GM12878 (cell line): Measurements from ENCODE around the gene CHPF2. TPM values are rescaled to one million over a fixed set of nuclear protein-coding genes. Genes with fewer than 3 reads are reported as not detected.
A peak's percentile ranks its signal among the peaks of the same experiment; 100 is the strongest.

Source experiments
- ATAC-seq: fragments of 200-7000 bp; cut with Tn5 transposase; 3 replicates; pipeline ENCODE4 v1.9.1; 2020; ENCODE audit warnings: mild to moderate bottlenecking, moderate library complexity
- BruUV-seq: library from RNA; stranded (reverse); fragments of 400-500 nt; replicated peaks from 2 replicates; lab custom pipeline; 2021; lab: Mats Ljungman, UMichigan
- CTCF ChIA-PET: fragments of 300-600 bp; sonication (Branson Sonifier 250); formaldehyde crosslinking; extraction: SDS; loops from one replicate; lab custom pipeline; 2021; ENCODE audit warnings: inconsistent platforms; lab: Yijun Ruan, JAX
- POLR2A ChIA-PET: fragments of 350-600 bp; formaldehyde crosslinking; extraction: SDS; loops from one replicate; lab custom pipeline; 2021; ENCODE audit warnings: inconsistent platforms; lab: Charles Lee
- RAD21 ChIA-PET: fragments of 300-600 bp; sonication (Branson Sonifier 250); formaldehyde crosslinking; loops from one replicate; lab custom pipeline; 2023; ENCODE audit warnings: antibody characterized with exemption; ENCODE audit not compliant: unreplicated experiment; lab: Charles Lee
- SMC1A ChIA-PET: fragments of 300-600 bp; sonication (Branson Sonifier 250); formaldehyde crosslinking; loops from one replicate; lab custom pipeline; 2023; ENCODE audit not compliant: unreplicated experiment, uncharacterized antibody; lab: Charles Lee
- DNase-seq: peaks from one replicate; pipeline ENCODE4 v3.0.0-alpha.2; 2011; ENCODE audit warnings: low read depth, low spot score
- FAIRE-seq: peaks from 3 replicates; lab custom pipeline; 2011; peaks lifted over from hg19 to GRCh38; lab: Jason Lieb, UNC
- H2AFZ ChIP-seq: 2 replicates; pipeline ENCODE4 v1.6.0; 2011; ENCODE audit warnings: low read depth, low read length, control low read depth; ENCODE audit not compliant: control insufficient read depth
- H3K27ac ChIP-seq: 2 replicates; pipeline ENCODE4 v1.5.1; 2011; ENCODE audit warnings: control low read depth; ENCODE audit not compliant: control insufficient read depth, insufficient read depth
- H3K27me3 ChIP-seq, 2 experiments: replicated peaks in 1 of 2; 2 replicates each; pipeline versions ENCODE4 v1.6.0 to v1.6.1; 2011; ENCODE audit warnings: low read length in 1 of 2; ENCODE audit not compliant: control insufficient read depth in 2 of 2, insufficient read depth in 2 of 2
- H3K36me3 ChIP-seq, 2 experiments: 2 replicates each; pipeline ENCODE4 v1.5.1; 2011; ENCODE audit warnings: low read length in 1 of 2; ENCODE audit not compliant: control insufficient read depth in 2 of 2, insufficient read depth in 2 of 2
- H3K4me1 ChIP-seq: 2 replicates; pipeline ENCODE4 v1.6.1; 2011; ENCODE audit warnings: mild to moderate bottlenecking, low read length, moderate library complexity, mixed read lengths; ENCODE audit not compliant: control insufficient read depth, insufficient read depth
- H3K4me2 ChIP-seq: 2 replicates; pipeline ENCODE4 v1.6.0; 2011; ENCODE audit warnings: control low read depth; ENCODE audit not compliant: control insufficient read depth, insufficient read depth
- H3K4me3 ChIP-seq: fragments of 200-600 bp; sonication (generic); 2 replicates; pipeline ENCODE4 v1.5.1; 2016
- H3K79me2 ChIP-seq: 2 replicates; pipeline ENCODE4 v1.6.0; 2011; ENCODE audit warnings: low read length; ENCODE audit not compliant: control insufficient read depth, insufficient read depth
- H3K9ac ChIP-seq: 2 replicates; pipeline ENCODE4 v1.8.0; 2011; ENCODE audit warnings: low read length, control low read depth, mixed read lengths; ENCODE audit not compliant: control insufficient read depth, insufficient read depth
- H3K9me3 ChIP-seq: replicated peaks from 3 replicates; pipeline ENCODE4 v1.5.1; 2011; ENCODE audit warnings: mild to moderate bottlenecking, low read length; ENCODE audit not compliant: control insufficient read depth, insufficient read depth
- H4K20me1 ChIP-seq: 2 replicates; pipeline ENCODE4 v1.6.0; 2011; ENCODE audit not compliant: control insufficient read depth, insufficient read depth
- ASH2L ChIP-seq: fragments of 300-600, 200-600 bp; sonication (generic); IDR thresholded peaks from 2 replicates; pipeline ENCODE4 v1.6.1; 2017; ENCODE audit warnings: low read depth, mild to moderate bottlenecking, borderline replicate concordance
- BRCA1 ChIP-seq: IDR thresholded peaks from 2 replicates; pipeline ENCODE4 v1.6.1; 2011; ENCODE audit warnings: low read depth, low read length, improper control_type of control experiment
- CREB1 ChIP-seq: IDR thresholded peaks from 2 replicates; pipeline ENCODE4 v1.6.1; 2012; ENCODE audit warnings: low read depth, mild to moderate bottlenecking, inconsistent platforms
- JUNB ChIP-seq: IDR thresholded peaks from 2 replicates; pipeline ENCODE4 v1.6.1; 2016; ENCODE audit warnings: antibody characterized with exemption, mild to moderate bottlenecking
- MYC ChIP-seq: IDR thresholded peaks from 2 replicates; pipeline ENCODE4 v1.6.1; 2011; ENCODE audit warnings: mild to moderate bottlenecking, low read length, moderate library complexity, inconsistent platforms; ENCODE audit not compliant: insufficient read depth, insufficient replicate concordance, insufficient read length, severe bottlenecking
- NBN ChIP-seq: fragments of 450-650 bp; IDR thresholded peaks from 2 replicates; pipeline ENCODE4 v1.6.1; 2016
- NFYB ChIP-seq: IDR thresholded peaks from 2 replicates; pipeline ENCODE4 v1.6.1; 2011; ENCODE audit warnings: low read depth, mild to moderate bottlenecking, low read length, improper control_type of control experiment, moderate library complexity; ENCODE audit not compliant: insufficient read depth
- PAX5 ChIP-seq: IDR thresholded peaks from 2 replicates; pipeline ENCODE4 v1.6.1; 2011; ENCODE audit warnings: low read depth, low read length, borderline replicate concordance
- YBX1 ChIP-seq: fragments of 450-650 bp; IDR thresholded peaks from 2 replicates; pipeline ENCODE4 v1.6.1; 2016; ENCODE audit warnings: antibody characterized with exemption
- YY1 ChIP-seq: IDR thresholded peaks from 2 replicates; pipeline ENCODE4 v1.6.1; 2011; ENCODE audit warnings: low read depth, mild to moderate bottlenecking, low read length
- ZNF217 ChIP-seq: fragments of 450-650 bp; IDR thresholded peaks from 2 replicates; pipeline ENCODE4 v1.6.1; 2017; ENCODE audit warnings: antibody characterized with exemption, mild to moderate bottlenecking
- ZNF274 ChIP-seq: IDR thresholded peaks from one replicate; pipeline ENCODE4 v1.8.0; 2011; ENCODE audit not compliant: insufficient read length, insufficient read depth
- WGBS: methylation state at CpG from one replicate; pipeline ENCODE4 v1.1.6; 2016; ENCODE audit warnings: low lambda C conversion rate; ENCODE audit not compliant: insufficient replicate concordance, insufficient coverage; ENCODE audit errors: missing lambda C conversion rate; 5-methylcytosine and 5-hydroxymethylcytosine counted together
- in situ Hi-C: fragments of 300-500 bp; cut with MboI; formaldehyde crosslinking; loops from 9 replicates; pipeline ENCODE4 v1.14.3; 2018; ENCODE audit warnings: mixed read lengths
- intact Hi-C: fragments of 100-400 bp; cut with micrococcal nuclease; formaldehyde crosslinking; loops from one replicate; pipeline ENCODE4 v1.14.2; 2022; ENCODE audit not compliant: unreplicated experiment
- polyA plus RNA-seq, 11 experiments: library from polyadenylated mRNA; depleted of rRNA in 4 of 11; unstranded in 6 of 11; stranded (reverse) in 5 of 11; fragments of >200 nt; fragmentation: Nextera tagmentation in 4 of 11; fragmentation: Illumina TruSeq in 1 of 11; extraction: Ambion mirVana in 4 of 11; extraction: Trizol in 1 of 11; gene quantifications; 1 replicate in 1 of 11; 2 replicates in 10 of 11; pipeline versions ENCODE4 v1.2.1 to v1.2.3, GENCODE V29; 2011 to 2016; ENCODE audit warnings: inconsistent platforms in 2 of 11, missing spikeins in 2 of 11, low read depth in 1 of 11
- total RNA-seq, 4 experiments: library from RNA; depleted of rRNA in 3 of 4; stranded (reverse); fragments of >200 nt in 3 of 4; fragmentation: Illumina TruSeq in 1 of 4; extraction: Trizol in 1 of 4; gene quantifications; 2 replicates each; pipeline versions ENCODE4 v1.2.1 to v1.2.3, GENCODE V29; 2013 to 2021
- TF ChIP-seq, protein P1 (sequence below): IDR thresholded peaks from 2 replicates; pipeline ENCODE4 v1.6.1; 2012; ENCODE audit warnings: low read length, inconsistent platforms
- TF ChIP-seq, protein P2 (sequence below): fragments of 450-650 bp; IDR thresholded peaks from 2 replicates; pipeline ENCODE4 v1.6.1; 2018; ENCODE audit warnings: borderline replicate concordance, mild to moderate bottlenecking; ENCODE audit not compliant: partially characterized antibody

Gene CHPF2
- total and polyA plus RNA-seq, 10 of the 15 experiments (the other 5 are each of a cell fraction or from before 2014, with no cell fraction given), result 0.23 to 33.1 (median 11.5) TPM

DNA sequence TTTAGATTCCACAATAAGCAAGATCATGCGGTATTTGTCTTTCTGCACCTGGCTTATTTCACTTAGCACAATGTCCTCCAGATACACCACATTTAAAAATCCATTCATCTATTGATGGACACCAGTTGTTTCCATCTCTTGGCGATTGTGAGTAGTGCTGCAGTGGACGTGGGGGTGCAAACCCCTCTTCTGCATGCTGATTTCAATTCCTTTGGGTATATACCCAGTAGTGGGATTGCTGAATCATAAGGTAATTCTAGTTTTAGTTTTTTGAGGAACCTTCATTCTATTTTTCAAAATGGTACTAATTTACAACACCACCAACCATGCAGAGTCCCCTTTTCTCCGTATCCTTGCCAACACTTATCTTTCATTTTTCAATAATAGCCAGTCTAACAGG, 43.2 kb upstream of the CHPF2 start:
- ATAC-seq (peak; percentile 34), DNase-seq (no peak), FAIRE-seq (no peak)
- Histone ChIP-seq H3K4me2 (no peak overlapping the region), H3K27ac (no peak overlapping the region), H3K4me3 (no peak overlapping the region), H3K4me1 (peaks cover 7% of the 10 kb centered on the region), H3K36me3 (no peaks in the 10 kb centered on the region), H2AFZ (no peak overlapping the region), H3K9ac (no peak overlapping the region), H3K27me3 (peaks cover 0 to 6% of the 10 kb centered on the region in 2 experiments; a peak in 1 of 4 replicates), H4K20me1 (no peaks in the 10 kb centered on the region; the same call in 1 of the 2 replicates), H3K9me3 (no peaks in the 10 kb centered on the region), H3K79me2 (no peaks in the 10 kb centered on the region)
- ChIA-PET POLR2A (interaction anchor here (0.6 kb wide), 1 partner anchor 51 kb away, joined by 3 read pairs; no protein-coding TSS in a partner anchor), SMC1A (no interaction called here), RAD21 (no interaction called here), CTCF (no interaction called here)
- in situ Hi-C loops, result no loop called here
- 0 out of 2 replicates have a peak, but pooled peaks have one; percentile 15 for TF ChIP-seq JUNB
- TF ChIP-seq, protein P1, sequence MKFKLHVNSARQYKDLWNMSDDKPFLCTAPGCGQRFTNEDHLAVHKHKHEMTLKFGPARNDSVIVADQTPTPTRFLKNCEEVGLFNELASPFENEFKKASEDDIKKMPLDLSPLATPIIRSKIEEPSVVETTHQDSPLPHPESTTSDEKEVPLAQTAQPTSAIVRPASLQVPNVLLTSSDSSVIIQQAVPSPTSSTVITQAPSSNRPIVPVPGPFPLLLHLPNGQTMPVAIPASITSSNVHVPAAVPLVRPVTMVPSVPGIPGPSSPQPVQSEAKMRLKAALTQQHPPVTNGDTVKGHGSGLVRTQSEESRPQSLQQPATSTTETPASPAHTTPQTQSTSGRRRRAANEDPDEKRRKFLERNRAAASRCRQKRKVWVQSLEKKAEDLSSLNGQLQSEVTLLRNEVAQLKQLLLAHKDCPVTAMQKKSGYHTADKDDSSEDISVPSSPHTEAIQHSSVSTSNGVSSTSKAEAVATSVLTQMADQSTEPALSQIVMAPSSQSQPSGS, result no peak
- intact Hi-C loops, result no loop called here
- 0% methylated on average over 4 of the region's 4 CpGs for WGBS
- no TSS peak for BruUV-seq

DNA sequence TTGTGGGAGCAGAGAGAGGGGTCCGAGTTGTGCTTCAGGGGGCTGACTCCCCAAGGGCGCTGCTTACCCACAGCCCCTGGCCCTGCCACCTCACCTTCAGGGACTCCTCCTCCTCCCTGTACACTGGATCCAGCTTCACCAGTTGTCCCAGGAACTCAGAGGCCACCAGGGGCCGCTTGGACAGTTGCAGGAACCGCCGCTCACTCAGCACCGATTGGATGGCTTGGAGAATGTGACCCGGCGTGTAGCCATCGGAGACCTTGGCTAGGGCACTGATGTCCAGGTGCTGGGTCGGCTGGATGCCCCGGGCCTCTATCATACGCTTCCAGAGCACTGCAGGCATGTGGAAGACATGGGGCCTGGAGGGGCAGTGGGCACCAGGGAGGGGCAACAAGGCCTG, 40.7 kb upstream of the CHPF2 start:
- H3K9me3 ChIP-seq, result no peaks in the 10 kb centered on the region
- H3K27me3 ChIP-seq, result peaks cover 0 to 6% of the 10 kb centered on the region in 2 experiments; a peak in 1 of 4 replicates
- no peak for TF ChIP-seq NBN
- no peak for TF ChIP-seq YBX1
- TF ChIP-seq ASH2L, result no peak
- TF ChIP-seq BRCA1, result no peak
- no peak for TF ChIP-seq ZNF274
- no peak for TF ChIP-seq PAX5
- no peak for TF ChIP-seq MYC
- TF ChIP-seq, protein P2, sequence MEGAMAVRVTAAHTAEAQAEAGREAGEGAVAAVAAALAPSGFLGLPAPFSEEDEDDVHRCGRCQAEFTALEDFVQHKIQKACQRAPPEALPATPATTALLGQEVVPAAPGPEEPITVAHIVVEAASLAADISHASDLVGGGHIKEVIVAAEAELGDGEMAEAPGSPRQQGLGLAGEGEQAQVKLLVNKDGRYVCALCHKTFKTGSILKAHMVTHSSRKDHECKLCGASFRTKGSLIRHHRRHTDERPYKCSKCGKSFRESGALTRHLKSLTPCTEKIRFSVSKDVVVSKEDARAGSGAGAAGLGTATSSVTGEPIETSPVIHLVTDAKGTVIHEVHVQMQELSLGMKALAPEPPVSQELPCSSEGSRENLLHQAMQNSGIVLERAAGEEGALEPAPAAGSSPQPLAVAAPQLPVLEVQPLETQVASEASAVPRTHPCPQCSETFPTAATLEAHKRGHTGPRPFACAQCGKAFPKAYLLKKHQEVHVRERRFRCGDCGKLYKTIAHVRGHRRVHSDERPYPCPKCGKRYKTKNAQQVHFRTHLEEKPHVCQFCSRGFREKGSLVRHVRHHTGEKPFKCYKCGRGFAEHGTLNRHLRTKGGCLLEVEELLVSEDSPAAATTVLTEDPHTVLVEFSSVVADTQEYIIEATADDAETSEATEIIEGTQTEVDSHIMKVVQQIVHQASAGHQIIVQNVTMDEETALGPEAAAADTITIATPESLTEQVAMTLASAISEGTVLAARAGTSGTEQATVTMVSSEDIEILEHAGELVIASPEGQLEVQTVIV, result no peak
- TF ChIP-seq ZNF217, result no peak
- TF ChIP-seq CREB1, result no peak
- no peak for TF ChIP-seq NFYB
- no peak for TF ChIP-seq YY1
- TF ChIP-seq, all 136 proteins: peak for 0
- H3K27ac ChIP-seq, result no peak overlapping the region
- BruUV-seq, result no TSS peak
- no peak for ATAC-seq
- no peaks in the 10 kb centered on the region for H4K20me1 ChIP-seq
- no peak overlapping the region for H3K4me3 ChIP-seq
- ChIA-PET POLR2A (no interaction called here), RAD21 (no interaction called here), CTCF (no interaction called here), SMC1A (no interaction called here)
- no peak for FAIRE-seq
- 28% methylated on average over 12 of the region's 12 CpGs for WGBS
- no peaks in the 10 kb centered on the region for H3K36me3 ChIP-seq
- no peaks in the 10 kb centered on the region for H3K79me2 ChIP-seq
- peaks cover 7% of the 10 kb centered on the region for H3K4me1 ChIP-seq
- no peak overlapping the region for H2AFZ ChIP-seq
- intact Hi-C loops (no loop called here), in situ Hi-C loops (no loop called here)
- no peak overlapping the region for H3K4me2 ChIP-seq
- no peak for DNase-seq
- no peak overlapping the region for H3K9ac ChIP-seq
